Activated naive CD4-positive, alpha-beta T cell treated with anti-CD3 and anti-CD28 coated beads, Interleukin-2, amount 50 U/mL, for 72 hours (primary cell): ENCODE data around the gene TIRAP. TPM values are rescaled to one million over a fixed set of nuclear protein-coding genes. Genes with fewer than 3 reads are reported as not detected.
"Not testable (repeated sequence)": the region's sequence is repeated elsewhere in the genome, so short reads cannot be mapped to it uniquely, and the experiment has no call there.

ENCODE experiments used
- ATAC-seq, 2 donors: fragments of 150-1000 bp; cut with Tn5 transposase; 2 replicates each; pipeline ENCODE4 v1.10.0; 2021; ENCODE audit warnings: mild to moderate bottlenecking in 2 of 2, moderate library complexity in 2 of 2
- DNase-seq, 2 donors: peaks; one replicate each; pipeline ENCODE4 v3.0.0; 2021 to 2022; ENCODE audit warnings: low spot score in 2 of 2
- H3K27ac Mint-ChIP-seq, 2 donors: one replicate each; pipeline ENCODE4 v1.8.0; 2022; ENCODE audit warnings: mild to moderate bottlenecking in 2 of 2, mixed read lengths in 2 of 2
- H3K36me3 Mint-ChIP-seq, 2 donors: one replicate each; pipeline ENCODE4 v1.8.0; 2022; ENCODE audit warnings: mixed read lengths in 2 of 2
- H3K9me3 Mint-ChIP-seq, 2 donors: one replicate each; pipeline ENCODE4 v1.8.0; 2022; ENCODE audit warnings: mixed read lengths in 2 of 2
- total RNA-seq, 2 donors: library from RNA; stranded (reverse); gene quantifications; one replicate each; pipeline ENCODE4 v1.2.3, GENCODE V29; 2022

TIRAP gene
- total RNA-seq, 2 donors from 2014 or later: 2.8 to 7.4 TPM

DNA sequence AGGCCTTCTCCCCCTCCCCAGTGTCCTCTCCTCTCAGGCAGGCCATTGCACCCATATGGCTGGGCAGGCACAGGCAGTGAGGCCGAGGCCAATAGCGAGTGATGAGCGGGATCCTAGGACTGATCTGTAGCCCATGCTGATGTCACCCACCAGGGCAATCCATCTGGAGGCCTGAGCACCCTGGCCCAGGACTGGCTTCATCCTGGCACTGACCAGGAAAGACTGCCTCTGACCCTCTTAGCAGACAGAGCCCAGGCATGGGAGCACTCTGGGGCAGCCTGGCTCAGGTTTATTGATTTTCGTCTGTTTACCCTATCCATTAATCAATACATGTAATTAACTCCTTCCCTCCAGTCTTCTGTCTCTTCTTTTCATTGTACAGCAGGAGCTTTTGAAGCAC is 5.1 kb upstream of the TIRAP start:
- DNase-seq: no peak
- Mint-ChIP-seq H3K36me3 (peaks cover 26 to 42% of the 10 kb centered on the region in 2 donors), H3K27ac (no peak overlapping the region), H3K9me3 (no peaks in the 10 kb centered on the region)
- no peak for ATAC-seq

GRCh38 chr11:126279191-126279590 is 3.7 kb upstream of the TIRAP start:
- Mint-ChIP-seq H3K36me3 (peaks cover 27 to 29% of the 10 kb centered on the region in 2 donors), H3K27ac (no peak overlapping the region), H3K9me3 (no peaks in the 10 kb centered on the region)
- ATAC-seq (no peak), DNase-seq (no peak)

- peak overlapping the region; percentile 1 to 31 for H3K27ac Mint-ChIP-seq
- H3K36me3 Mint-ChIP-seq: peaks cover 21 to 23% of the 10 kb centered on the region in 2 donors
- no peaks in the 10 kb centered on the region for H3K9me3 Mint-ChIP-seq
- no peak for DNase-seq
- no peak for ATAC-seq
Observed at GRCh38 chr11:126280595-126280994, 2.3 kb upstream of the TIRAP start.

DNA sequence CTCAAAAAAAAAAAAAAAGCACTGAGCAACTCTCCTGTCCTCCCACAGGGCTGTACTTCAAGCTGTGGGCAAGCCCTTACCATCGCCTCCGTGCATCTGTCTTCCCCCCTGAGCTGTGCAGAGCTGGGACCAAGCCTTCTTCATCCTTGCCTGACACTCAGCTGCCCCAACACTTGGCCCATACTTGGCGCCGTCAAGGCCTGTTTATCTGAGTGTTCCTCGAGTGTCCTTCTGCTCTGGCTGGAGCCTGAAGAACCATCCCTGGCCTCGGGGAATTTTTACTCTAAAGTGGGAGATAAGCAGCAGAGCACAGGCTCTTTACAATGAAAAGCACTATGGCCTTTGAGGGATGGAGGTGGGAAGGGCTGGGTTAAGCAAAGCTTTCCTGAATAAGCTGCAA is 1.6 kb upstream of the TIRAP start:
- Mint-ChIP-seq H3K9me3 (no peaks in the 10 kb centered on the region), H3K36me3 (peaks cover 17 to 18% of the 10 kb centered on the region in 2 donors), H3K27ac (peak overlapping the region in 1 of 2 donors; percentile 60)
- no peak for ATAC-seq
- DNase-seq: no peak

- Mint-ChIP-seq H3K27ac (peak overlapping the region; percentile 77 to 90), H3K36me3 (peaks cover 17 to 18% of the 10 kb centered on the region in 2 donors), H3K9me3 (no peaks in the 10 kb centered on the region)
- ATAC-seq (no peak), DNase-seq (no peak)
Observed at GRCh38 chr11:126281666-126282175, 1.2 kb upstream of the TIRAP start.

DNA sequence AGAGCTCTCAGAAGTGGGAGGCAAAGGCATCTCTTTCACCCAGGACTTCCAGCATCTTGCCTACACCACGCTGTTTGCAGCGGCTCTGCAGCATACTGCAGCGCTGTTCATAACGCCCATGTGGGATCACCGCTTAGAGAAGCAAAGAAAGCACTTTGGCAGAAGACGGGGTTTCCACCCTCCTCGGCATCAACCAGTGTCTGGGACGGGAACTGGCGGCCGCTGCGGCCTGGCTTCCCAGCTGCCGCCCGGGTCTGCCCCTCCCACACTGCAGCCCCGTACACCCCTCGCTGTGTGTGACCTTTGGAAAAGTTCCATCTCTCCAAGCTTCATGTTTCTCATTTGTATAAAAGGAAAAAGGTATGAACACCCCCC is 545 bp upstream of the TIRAP start:
- ATAC-seq (peak; percentile 22), DNase-seq (peak; percentile 25 to 64)
- H3K36me3 Mint-ChIP-seq: peaks cover 17% of the 10 kb centered on the region in 2 donors
- peak overlapping the region; percentile 90 to 97 for H3K27ac Mint-ChIP-seq
- no peaks in the 10 kb centered on the region for H3K9me3 Mint-ChIP-seq

- peak; percentile 50 to 77 for ATAC-seq
- H3K27ac Mint-ChIP-seq: peak overlapping the region in 1 of 2 donors; percentile 55
- DNase-seq: peak; percentile 72 to 80
- H3K9me3 Mint-ChIP-seq: no peaks in the 10 kb centered on the region
- H3K36me3 Mint-ChIP-seq: peaks cover 7 to 16% of the 10 kb centered on the region in 2 donors
Observed at GRCh38 chr11:126284829-126285228, 1.9 kb downstream of the TIRAP start.

DNA sequence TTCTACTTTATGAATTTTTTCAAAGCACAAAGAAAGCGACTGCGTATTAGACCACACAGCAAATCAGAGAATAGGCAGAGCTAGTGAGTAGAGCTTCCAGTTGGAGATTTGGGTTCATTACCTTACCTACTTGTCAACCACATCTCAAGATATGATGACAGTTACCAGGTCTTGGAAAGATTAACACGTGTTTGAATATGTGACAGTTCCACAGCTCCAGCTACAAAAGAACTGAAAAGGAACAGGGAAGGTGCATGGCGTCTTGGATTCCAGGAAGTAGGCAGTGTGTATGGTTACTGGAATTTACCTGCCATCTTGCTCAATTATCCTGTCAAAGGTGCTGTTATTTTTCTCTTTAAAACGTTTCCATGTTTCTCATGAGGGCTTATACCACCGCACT is 5.3 kb downstream of the TIRAP start:
- no peak for DNase-seq
- no peak for ATAC-seq
- Mint-ChIP-seq H3K9me3 (no peaks in the 10 kb centered on the region), H3K27ac (no peak overlapping the region), H3K36me3 (peaks cover 0 to 11% of the 10 kb centered on the region in 2 donors)

- Mint-ChIP-seq H3K36me3 (peaks cover 0 to 12% of the 10 kb centered on the region in 2 donors), H3K27ac (no peak overlapping the region), H3K9me3 (no peaks in the 10 kb centered on the region)
- DNase-seq (no peak), ATAC-seq (no peak)
Observed at GRCh38 chr11:126290887-126291286, 8.0 kb downstream of the TIRAP start.

GRCh38 chr11:126293726-126294125 is 10.8 kb downstream of the TIRAP start:
- ATAC-seq (peak in 1 of 2 donors; percentile 94), DNase-seq (peak in 1 of 2 donors; percentile 61)
- H3K36me3 Mint-ChIP-seq: peaks cover 0 to 6% of the 10 kb centered on the region in 2 donors
- H3K9me3 Mint-ChIP-seq: no peaks in the 10 kb centered on the region
- peak overlapping the region; percentile 28 to 70 for H3K27ac Mint-ChIP-seq

GRCh38 chr11:126297004-126297403 is 14.1 kb downstream of the TIRAP start:
- ATAC-seq (no peak), DNase-seq (no peak)
- Mint-ChIP-seq H3K27ac (no peak overlapping the region), H3K9me3 (no peaks in the 10 kb centered on the region), H3K36me3 (peaks cover 0 to 6% of the 10 kb centered on the region in 2 donors)

DNA sequence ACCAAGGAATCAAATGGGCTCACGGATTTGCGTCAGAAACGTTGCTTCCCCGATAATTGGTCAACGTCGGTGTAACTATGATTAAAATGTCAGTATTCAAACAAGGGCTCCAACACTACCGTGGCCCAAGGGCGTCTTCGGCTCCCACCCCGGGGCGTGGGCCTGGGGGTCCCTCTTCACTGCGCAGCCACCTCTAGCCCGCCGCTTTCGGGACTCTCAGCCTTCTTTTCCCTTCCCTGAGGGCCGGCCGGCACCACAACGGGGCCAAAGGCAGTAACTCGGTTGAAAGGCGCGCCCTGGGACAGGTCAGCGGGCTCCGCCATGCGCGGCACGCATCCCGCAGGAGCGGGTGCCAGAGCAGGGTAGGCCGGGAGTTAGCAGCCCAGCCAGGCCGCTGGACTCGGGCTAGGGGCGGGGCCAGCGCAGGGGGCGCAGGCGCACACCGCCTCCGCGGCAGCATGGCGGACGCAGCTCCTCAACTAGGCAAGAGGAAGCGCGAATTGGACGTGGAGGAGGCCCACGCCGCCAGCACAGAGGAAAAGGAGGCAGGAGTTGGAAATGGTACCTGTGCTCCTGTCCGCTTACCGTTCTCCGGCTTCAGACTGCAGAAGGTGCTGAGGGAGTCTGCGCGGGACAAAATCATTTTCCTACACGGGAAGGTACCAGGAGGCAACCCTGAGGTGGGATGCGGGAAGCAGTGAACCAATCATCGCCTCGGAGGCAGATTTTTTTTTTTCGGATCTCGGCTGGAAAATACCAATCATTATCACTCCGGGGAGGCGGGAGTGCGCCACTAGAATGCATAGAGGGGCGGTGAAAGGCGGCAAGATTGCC is 20.9 kb downstream of the TIRAP start, which contains the start of gene DCPS:
TSS of gene DCPS (plus strand) at position 438 of the 834 bp plus-strand sequence. CDS start at position 459, 21 bp downstream.
- peak; percentile 93 to 94 for ATAC-seq
- peak within 1 kb of the TSS; percentile 90 to 99 for H3K27ac Mint-ChIP-seq

DNA sequence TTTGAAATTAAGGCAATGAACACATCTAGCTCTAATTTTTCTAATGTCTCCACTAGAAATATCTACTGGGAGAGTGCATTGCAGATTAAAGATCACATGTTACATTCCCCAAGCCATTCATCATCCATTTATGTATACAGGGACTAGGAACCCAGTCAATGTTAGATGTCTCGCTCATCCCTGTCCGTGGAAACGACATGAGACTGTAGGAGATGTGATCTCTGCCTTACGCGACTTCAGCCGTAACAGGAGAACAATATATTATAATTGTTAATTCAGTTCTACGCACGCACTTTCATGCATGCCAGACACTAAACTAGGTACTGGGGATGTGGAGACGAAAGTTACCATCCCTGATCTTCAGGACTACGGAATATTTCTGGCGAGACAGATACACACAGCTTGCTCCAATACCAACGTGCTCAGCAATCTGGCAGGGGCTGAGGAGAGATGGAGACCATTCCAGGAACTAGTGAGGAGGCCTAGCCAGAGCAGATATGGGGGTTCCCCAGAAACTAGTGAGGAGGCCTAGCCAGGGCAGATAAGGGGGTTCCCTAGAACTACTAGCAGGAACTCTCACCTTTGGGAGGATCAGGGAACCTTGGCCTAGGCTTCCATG is 21.7 kb downstream of the TIRAP start:
- peak overlapping the region; percentile 90 to 99 for H3K27ac Mint-ChIP-seq
- ATAC-seq: peak; percentile 6 to 15
- no peaks in the 10 kb centered on the region for H3K9me3 Mint-ChIP-seq
- H3K36me3 Mint-ChIP-seq: peaks cover 25 to 33% of the 10 kb centered on the region in 2 donors
- no peak for DNase-seq

More for the DNA sequence above, 20.9 kb downstream of the TIRAP start, which contains the start of gene DCPS:
- H3K9me3 Mint-ChIP-seq: no peaks in the 10 kb centered on the region
- DNase-seq: peak; percentile 88 to 94
- peaks cover 25 to 33% of the 10 kb centered on the region in 2 donors for H3K36me3 Mint-ChIP-seq

- no peak for DNase-seq
- Mint-ChIP-seq H3K9me3 (no peaks in the 10 kb centered on the region), H3K27ac (peak overlapping the region; percentile 83 to 90)
Observed at GRCh38 chr11:126305699-126306098, 22.8 kb downstream of the TIRAP start.

DNA sequence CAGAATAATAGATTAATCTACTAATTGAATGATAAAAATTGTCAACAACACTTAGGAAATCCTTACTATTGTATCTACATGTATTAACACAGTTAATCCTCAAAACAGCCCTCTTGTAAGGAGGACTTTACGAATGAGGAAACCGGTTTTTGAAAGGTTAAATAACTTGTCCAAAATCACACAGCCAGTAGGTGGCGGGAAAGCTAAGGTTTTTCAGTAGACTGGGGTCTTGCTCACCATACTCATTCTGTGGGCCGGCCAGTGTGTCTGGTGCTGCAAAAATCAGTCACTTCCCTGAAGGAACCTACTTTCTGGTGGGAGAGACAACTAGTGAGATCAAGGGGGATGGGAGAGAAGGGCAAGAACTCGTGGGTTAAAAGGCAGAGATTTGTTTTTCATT is 24.8 kb downstream of the TIRAP start:
- ATAC-seq: no peak
- H3K9me3 Mint-ChIP-seq: no peaks in the 10 kb centered on the region

More at GRCh38 chr11:126305699-126306098, 22.8 kb downstream of the TIRAP start:
- H3K36me3 Mint-ChIP-seq: peaks cover 25 to 33% of the 10 kb centered on the region in 2 donors
- ATAC-seq: peak; percentile 62 to 65

DNA sequence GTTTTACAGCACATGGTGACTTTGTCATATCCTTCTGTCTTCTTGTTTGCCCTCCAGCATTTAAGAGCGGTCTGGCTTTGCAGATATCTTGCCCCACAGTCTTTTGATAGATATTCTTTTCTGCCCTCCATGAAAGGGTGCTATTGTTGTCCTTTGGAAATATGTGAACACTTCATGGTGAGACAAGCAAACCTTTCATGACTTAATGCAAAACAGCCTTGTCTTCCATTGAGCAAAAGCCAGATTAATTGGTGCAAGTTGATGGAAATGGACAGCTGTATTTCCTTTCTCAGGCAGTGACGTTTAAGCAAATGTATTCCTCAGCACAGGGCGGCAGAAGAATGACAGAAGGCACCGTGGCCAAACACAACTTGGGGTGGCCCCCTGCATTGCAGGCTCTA is 25.4 kb downstream of the TIRAP start:
- ATAC-seq: no peak
- H3K27ac Mint-ChIP-seq: no peak overlapping the region
- no peaks in the 10 kb centered on the region for H3K9me3 Mint-ChIP-seq
- peaks cover 20 to 24% of the 10 kb centered on the region in 2 donors for H3K36me3 Mint-ChIP-seq
- DNase-seq: no peak

More for the DNA sequence above, 24.8 kb downstream of the TIRAP start:
- Mint-ChIP-seq H3K36me3 (peaks cover 25 to 29% of the 10 kb centered on the region in 2 donors), H3K27ac (no peak overlapping the region)
- no peak for DNase-seq

DNA sequence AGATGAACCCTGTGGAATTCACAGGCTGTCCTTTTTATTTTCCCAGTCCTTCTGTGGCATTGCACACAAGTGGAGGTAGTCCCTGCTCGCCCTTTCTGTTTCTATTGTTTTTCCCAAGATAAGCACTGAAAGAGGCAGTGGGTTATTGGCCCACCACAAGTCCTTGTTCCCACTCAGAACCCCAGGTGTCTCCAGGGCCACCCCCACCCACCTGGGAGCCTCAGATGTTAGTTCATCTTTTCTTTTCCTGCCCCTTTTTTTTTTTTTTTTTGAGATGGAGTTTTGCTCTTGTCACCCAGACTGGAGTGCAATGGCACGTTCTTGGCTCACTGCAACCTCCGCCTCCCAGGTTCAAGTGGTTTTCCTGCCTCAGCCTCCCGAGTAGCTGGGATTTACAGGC is 25.9 kb downstream of the TIRAP start:
- not testable (repeated sequence) for H3K27ac Mint-ChIP-seq, H3K9me3 Mint-ChIP-seq, DNase-seq, ATAC-seq
- peaks cover 15 to 20% of the 10 kb centered on the region in 2 donors for H3K36me3 Mint-ChIP-seq
